HG02759 (cell line): ENCODE measurements around the gene GPN1.
"Not testable (repeated sequence)": the region's sequence is repeated elsewhere in the genome, so short reads cannot be mapped to it uniquely, and the experiment has no call there.

ENCODE experiments used
- ATAC-seq: cut with Tn5 transposase; IDR thresholded peaks from one replicate; pipeline ENCODE4 v1.9.1; 2021; ENCODE audit warnings: mild to moderate bottlenecking, moderate library complexity; ENCODE audit not compliant: unreplicated experiment

The GPN1 gene

GRCh38 chr2:27664622-27665363, 35.9 kb downstream of the GPN1 start:
- no peak for ATAC-seq

GRCh38 chr2:27667446-27667845, 38.6 kb downstream of the GPN1 start:
- ATAC-seq, result no peak

- ATAC-seq, result no peak
These were observed 42.4 kb downstream of the GPN1 start for GRCh38 chr2:27671235-27671634.

- no peak for ATAC-seq
These were observed 44.1 kb downstream of the GPN1 start for GRCh38 chr2:27672723-27673486.

GRCh38 chr2:27680571-27680970, 51.7 kb downstream of the GPN1 start:
- ATAC-seq, result no peak

GRCh38 chr2:27681841-27682240, 53.0 kb downstream of the GPN1 start:
- ATAC-seq, result no peak

GRCh38 chr2:27682334-27682771, 53.5 kb downstream of the GPN1 start:
- not testable (repeated sequence) for ATAC-seq

GRCh38 chr2:27683390-27684071, 54.7 kb downstream of the GPN1 start:
- ATAC-seq, result peak; percentile 73

- not testable (repeated sequence) for ATAC-seq
These were observed 56.2 kb downstream of the GPN1 start for GRCh38 chr2:27685006-27685405.

- ATAC-seq, result no peak
These were observed 56.7 kb downstream of the GPN1 start for GRCh38 chr2:27685577-27685976.

- no peak for ATAC-seq
These were observed 58.4 kb downstream of the GPN1 start for GRCh38 chr2:27687232-27687631.

GRCh38 chr2:27689424-27689823, 60.6 kb downstream of the GPN1 start:
- no peak for ATAC-seq

- no peak for ATAC-seq
These were observed 61.2 kb downstream of the GPN1 start for GRCh38 chr2:27690052-27690451.

- ATAC-seq, result no peak
These were observed 68.8 kb downstream of the GPN1 start for GRCh38 chr2:27697660-27698059.
